ENCODE data around the gene RAB22A.
"Not testable (repeated sequence)": the region's sequence is repeated elsewhere in the genome, so short reads cannot be mapped to it uniquely, and the experiment has no call there.

The RAB22A gene

DNA sequence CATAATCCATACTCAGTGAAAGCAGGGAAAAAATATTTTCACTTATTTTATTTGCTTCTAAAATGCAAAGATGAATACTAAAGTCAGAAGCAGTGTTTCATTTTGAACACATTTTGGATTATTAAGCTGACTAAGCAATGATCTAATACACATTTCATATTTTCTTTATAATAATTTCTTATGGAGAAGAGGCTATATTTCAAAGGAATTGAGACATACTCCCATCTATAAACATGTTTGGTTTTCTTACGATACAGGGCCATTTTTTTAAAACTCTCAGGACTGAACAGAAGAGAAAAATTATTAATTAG lies 52.6 kb downstream of the RAB22A start:
- H3K9ac ChIP-seq (ENCODE audit: insufficient read length): no peak overlapping the region
- H3K9me3 ChIP-seq (ENCODE audit: low read depth, low read length): no peaks in the 10 kb centered on the region
- H3K27ac ChIP-seq: no peak overlapping the region
- peaks cover 4% of the 10 kb centered on the region; the same call in 1 of the 2 replicates for H3K36me3 ChIP-seq (ENCODE audit: insufficient read depth, low read length)
- no peak for TF ChIP-seq FOXP2 (optimal IDR thresholded peaks at IDR 0.05; ENCODE audit: control extremely low read depth, extremely low read length, insufficient read depth)
- TF ChIP-seq EZH2 (IDR thresholded peaks at IDR 0.05): no peak
- TF ChIP-seq POLR2AphosphoS5 (IDR thresholded peaks at IDR 0.05; ENCODE audit: borderline replicate concordance, low read depth, low read length): no peak
- DNase-seq (ENCODE audit: low read depth, low spot score): no peak
- H3K4me3 ChIP-seq: no peak overlapping the region

DNA sequence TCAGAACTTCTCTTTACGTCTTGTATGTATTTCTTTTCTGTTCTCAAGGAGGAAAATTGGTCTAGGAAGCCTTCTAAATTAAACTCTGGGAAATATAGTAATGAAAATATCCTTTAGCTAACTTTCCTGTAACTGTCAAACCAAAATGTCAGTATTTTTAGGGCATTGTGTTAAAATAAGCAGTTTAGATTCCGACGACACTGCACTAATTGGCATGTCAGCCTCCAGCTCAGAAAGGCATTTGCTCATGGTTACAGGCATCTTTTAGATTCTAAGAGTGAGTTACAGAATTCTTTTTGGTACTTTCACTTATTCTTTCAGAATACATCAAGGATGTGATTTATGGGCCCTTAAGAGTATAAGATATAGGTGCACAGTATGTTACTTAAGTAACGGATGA lies 53.5 kb downstream of the RAB22A start:
- Histone ChIP-seq H3K36me3 (ENCODE audit: insufficient read depth, low read length) (peaks cover 4% of the 10 kb centered on the region; the same call in 1 of the 2 replicates), H3K9me3 (ENCODE audit: low read depth, low read length) (no peaks in the 10 kb centered on the region)

DNA sequence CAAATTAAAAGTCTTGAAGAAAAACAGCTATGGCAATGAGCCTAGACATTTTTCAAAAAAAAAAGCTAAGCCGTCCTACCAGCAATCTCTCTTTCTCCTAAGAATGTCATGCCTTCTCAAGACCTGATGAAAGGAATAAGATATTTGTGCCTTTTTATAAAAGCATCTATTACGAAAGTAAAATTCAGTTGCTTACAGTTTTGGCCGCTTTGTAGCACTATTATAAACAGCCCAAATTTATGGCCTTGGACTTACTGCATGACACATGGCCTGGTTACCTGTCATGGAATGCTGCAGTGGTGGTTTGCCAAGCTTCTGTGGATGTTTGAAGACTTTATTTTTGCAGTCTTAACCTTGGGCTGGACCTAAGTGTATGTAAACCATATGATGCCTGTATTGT lies 57.4 kb downstream of the RAB22A start:
- Histone ChIP-seq H3K36me3 (ENCODE audit: insufficient read depth, low read length) (no peaks in the 10 kb centered on the region), H3K9me3 (ENCODE audit: low read depth, low read length) (no peaks in the 10 kb centered on the region), H3K27ac (no peak overlapping the region), H3K9ac (ENCODE audit: insufficient read length) (no peak overlapping the region), H3K4me3 (no peak overlapping the region)
- TF ChIP-seq FOXP2 (optimal IDR thresholded peaks at IDR 0.05; ENCODE audit: control extremely low read depth, extremely low read length, insufficient read depth) (no peak), POLR2AphosphoS5 (IDR thresholded peaks at IDR 0.05; ENCODE audit: borderline replicate concordance, low read depth, low read length) (no peak)
- no peak for DNase-seq (ENCODE audit: low read depth, low spot score)

More for the DNA sequence above, 53.5 kb downstream of the RAB22A start:
- TF ChIP-seq POLR2AphosphoS5 (IDR thresholded peaks at IDR 0.05; ENCODE audit: borderline replicate concordance, low read depth, low read length) (no peak), EZH2 (IDR thresholded peaks at IDR 0.05) (no peak), FOXP2 (optimal IDR thresholded peaks at IDR 0.05; ENCODE audit: control extremely low read depth, extremely low read length, insufficient read depth) (no peak)
- Histone ChIP-seq H3K4me3 (no peak overlapping the region), H3K9ac (ENCODE audit: insufficient read length) (no peak overlapping the region), H3K27ac (no peak overlapping the region)
- DNase-seq (ENCODE audit: low read depth, low spot score): no peak

DNA sequence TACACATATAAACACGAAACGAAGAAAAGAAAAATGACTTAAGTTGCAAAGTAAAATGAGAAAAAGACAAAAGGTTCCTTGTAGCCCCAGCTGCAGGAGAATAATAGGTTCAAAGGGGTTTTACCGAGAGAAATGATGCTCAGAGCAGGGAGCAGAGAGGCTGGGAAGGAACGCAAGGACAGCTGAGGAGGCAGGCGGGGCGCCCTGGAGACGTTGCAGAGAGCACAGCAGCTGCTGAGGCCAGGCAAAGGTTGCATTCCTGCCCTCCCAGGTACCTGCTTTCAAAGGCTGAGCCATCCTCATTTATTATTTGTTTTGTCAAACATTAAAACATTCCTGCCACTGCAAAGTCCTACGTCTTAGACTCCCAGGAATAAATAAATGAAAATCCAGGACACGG lies 63.3 kb downstream of the RAB22A start:
- TF ChIP-seq EZH2 (IDR thresholded peaks at IDR 0.05): no peak
- no peak for TF ChIP-seq FOXP2 (optimal IDR thresholded peaks at IDR 0.05; ENCODE audit: control extremely low read depth, extremely low read length, insufficient read depth)
- TF ChIP-seq POLR2AphosphoS5 (IDR thresholded peaks at IDR 0.05; ENCODE audit: borderline replicate concordance, low read depth, low read length): no peak
- H3K27ac ChIP-seq: no peak overlapping the region; the same call in 1 of the 2 replicates
- no peak overlapping the region for H3K9ac ChIP-seq (ENCODE audit: insufficient read length)
- H3K9me3 ChIP-seq (ENCODE audit: low read depth, low read length): no peaks in the 10 kb centered on the region
- H3K36me3 ChIP-seq (ENCODE audit: insufficient read depth, low read length): no peaks in the 10 kb centered on the region
- H3K4me3 ChIP-seq: no peak overlapping the region
- DNase-seq (ENCODE audit: low read depth, low spot score): no peak

DNA sequence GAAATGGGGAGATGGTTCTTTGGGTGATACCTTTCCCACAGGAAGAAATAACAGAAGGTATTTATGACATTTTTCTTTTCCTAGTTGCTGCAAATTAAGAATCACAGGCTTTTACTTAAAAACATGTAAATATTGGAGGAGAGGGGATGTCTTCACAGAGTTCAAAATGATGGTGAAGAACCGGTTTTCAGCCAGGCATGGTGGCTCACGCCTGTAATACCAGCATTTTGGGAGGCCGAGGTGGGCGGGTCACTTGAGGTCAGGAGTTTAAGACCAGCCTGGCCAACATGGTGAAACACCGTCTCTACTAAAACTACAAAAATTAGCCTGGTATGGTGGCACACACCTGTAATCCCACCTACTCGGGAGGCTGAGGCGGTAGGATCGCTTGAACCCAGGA lies 63.8 kb downstream of the RAB22A start:
- not testable (repeated sequence) for H3K9ac ChIP-seq (ENCODE audit: insufficient read length); H3K36me3 ChIP-seq (ENCODE audit: insufficient read depth, low read length); H3K9me3 ChIP-seq (ENCODE audit: low read depth, low read length); H3K27ac ChIP-seq; H3K4me3 ChIP-seq; DNase-seq (ENCODE audit: low read depth, low spot score)

DNA sequence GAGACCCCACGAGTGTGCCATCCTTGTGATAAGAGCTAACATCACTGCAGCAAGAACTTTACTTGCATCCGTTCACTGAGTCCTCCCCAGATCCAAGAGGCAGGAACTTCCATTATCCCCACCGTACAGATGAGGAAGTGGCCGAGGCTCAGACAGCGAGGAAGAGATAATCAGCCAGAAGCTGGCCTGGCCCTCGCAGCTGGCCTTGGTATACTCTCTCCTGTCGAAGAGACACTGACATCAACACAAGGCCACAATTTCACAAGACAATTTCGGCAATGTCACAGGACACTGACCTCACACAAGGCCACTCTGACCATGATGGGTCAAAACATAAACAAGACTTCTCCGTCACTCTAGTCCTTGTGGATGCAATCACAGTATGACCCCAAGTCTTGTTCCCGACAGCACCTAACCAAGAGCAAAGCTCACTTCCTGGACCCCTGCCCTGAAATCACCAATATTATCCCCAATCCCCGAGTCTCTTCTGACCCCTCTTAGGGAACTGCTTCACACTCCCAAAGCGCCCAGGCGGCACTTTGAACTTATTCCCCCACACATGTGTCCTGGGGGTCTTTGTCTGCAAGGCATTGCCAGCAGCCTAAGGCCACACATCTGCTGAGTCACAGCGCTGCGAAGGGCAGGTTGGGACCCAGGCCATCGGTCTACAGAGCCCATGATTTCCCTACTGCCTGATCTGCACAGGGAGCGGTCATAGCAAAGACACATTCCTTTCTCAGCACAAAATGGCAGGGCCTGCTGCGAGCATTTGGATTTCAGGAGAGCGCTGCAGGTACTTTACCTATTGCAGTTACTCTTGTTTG lies 64.7 kb downstream of the RAB22A start:
- DNase-seq (ENCODE audit: low read depth, low spot score): no peak
- Histone ChIP-seq H3K27ac (no peak overlapping the region), H3K36me3 (ENCODE audit: insufficient read depth, low read length) (no peaks in the 10 kb centered on the region), H3K9ac (ENCODE audit: insufficient read length) (no peak overlapping the region), H3K4me3 (no peak overlapping the region), H3K9me3 (ENCODE audit: low read depth, low read length) (no peaks in the 10 kb centered on the region)
- TF ChIP-seq POLR2AphosphoS5 (IDR thresholded peaks at IDR 0.05; ENCODE audit: borderline replicate concordance, low read depth, low read length) (no peak), FOXP2 (optimal IDR thresholded peaks at IDR 0.05; ENCODE audit: control extremely low read depth, extremely low read length, insufficient read depth) (no peak), EZH2 (IDR thresholded peaks at IDR 0.05) (no peak)

DNA sequence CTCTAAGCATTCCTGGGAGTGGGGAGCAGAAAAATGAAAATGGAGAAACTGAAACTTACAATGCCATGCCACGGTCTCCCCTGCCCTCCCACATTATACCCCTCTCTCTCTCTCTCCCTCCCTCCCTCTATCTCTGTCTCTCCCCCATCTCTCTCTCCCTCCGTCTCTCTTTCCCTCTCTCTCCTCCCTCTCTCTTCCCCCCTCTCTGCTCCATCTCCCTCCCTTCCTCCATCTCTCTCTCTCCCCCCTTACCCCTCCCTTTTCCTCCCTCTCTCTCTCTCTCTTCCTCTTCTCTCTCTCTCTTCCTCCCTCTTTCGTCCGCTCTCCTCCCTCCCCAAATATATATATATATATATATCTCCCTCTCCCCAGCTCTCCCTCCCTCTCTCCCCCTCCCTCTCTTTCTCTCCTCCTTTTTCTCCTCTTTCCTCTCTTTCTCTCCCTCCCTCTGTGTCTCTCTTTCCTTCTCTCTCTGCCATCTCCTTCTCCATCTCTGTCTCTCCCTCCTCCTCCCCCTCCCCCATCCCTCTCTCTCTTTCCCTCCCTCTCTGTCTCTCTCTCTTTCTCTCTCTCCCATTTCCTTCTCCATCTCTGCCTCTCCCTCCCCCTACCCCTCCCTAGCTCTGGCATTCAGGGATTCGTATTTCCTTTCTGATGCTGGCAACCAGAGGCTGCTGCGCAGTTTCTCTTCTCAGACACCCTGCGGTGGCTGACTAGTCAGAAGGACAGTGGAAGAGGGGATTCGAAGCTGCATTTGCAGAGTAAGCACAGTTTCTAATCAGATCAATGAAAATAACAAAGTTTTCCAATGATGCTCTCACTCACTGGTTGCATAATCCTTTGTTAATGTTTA lies 65.6 kb downstream of the RAB22A start:
- no peak overlapping the region for H3K27ac ChIP-seq
- no peak for DNase-seq (ENCODE audit: low read depth, low spot score)
- no peak overlapping the region for H3K4me3 ChIP-seq
- no peaks in the 10 kb centered on the region for H3K36me3 ChIP-seq (ENCODE audit: insufficient read depth, low read length)
- no peak for TF ChIP-seq POLR2AphosphoS5 (IDR thresholded peaks at IDR 0.05; ENCODE audit: borderline replicate concordance, low read depth, low read length)
- TF ChIP-seq EZH2 (IDR thresholded peaks at IDR 0.05): no peak
- no peak for TF ChIP-seq FOXP2 (optimal IDR thresholded peaks at IDR 0.05; ENCODE audit: control extremely low read depth, extremely low read length, insufficient read depth)
- no peaks in the 10 kb centered on the region for H3K9me3 ChIP-seq (ENCODE audit: low read depth, low read length)
- H3K9ac ChIP-seq (ENCODE audit: insufficient read length): no peak overlapping the region

DNA sequence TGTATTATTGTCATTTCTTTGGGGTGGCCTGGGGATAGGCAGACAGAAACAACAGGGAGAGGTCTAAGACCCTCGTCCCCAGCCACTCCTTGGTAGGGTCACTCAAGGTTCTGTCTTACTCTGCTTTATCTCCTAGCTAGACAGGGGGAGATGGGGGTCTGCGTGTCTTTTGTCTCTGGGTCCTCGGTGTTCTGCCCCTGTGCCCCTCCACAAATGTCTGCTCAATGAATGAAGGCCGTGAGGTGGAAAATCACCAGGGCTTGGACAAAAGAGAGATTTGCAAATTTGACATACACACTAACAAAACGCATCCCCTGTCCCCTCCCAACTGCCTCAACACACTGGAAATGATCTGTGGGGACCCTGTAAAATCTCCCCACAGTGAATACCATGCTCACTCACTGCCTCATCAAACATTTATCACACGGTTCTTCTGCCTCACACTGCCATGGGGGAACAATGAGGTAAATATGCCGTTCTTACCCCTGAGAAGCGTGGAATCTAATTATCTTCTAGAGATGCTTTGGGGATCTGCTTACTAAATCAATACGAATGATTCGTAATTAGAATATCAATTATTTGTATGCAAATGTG lies 66.3 kb downstream of the RAB22A start:
- Histone ChIP-seq H3K36me3 (ENCODE audit: insufficient read depth, low read length) (no peaks in the 10 kb centered on the region), H3K4me3 (no peak overlapping the region), H3K27ac (no peak overlapping the region), H3K9ac (ENCODE audit: insufficient read length) (no peak overlapping the region), H3K9me3 (ENCODE audit: low read depth, low read length) (no peaks in the 10 kb centered on the region)
- TF ChIP-seq POLR2AphosphoS5 (IDR thresholded peaks at IDR 0.05; ENCODE audit: borderline replicate concordance, low read depth, low read length): no peak
- no peak for TF ChIP-seq FOXP2 (optimal IDR thresholded peaks at IDR 0.05; ENCODE audit: control extremely low read depth, extremely low read length, insufficient read depth)
- no peak for TF ChIP-seq EZH2 (IDR thresholded peaks at IDR 0.05)
- DNase-seq (ENCODE audit: low read depth, low spot score): no peak
